SK-N-SH treated with all-trans-retinoic acid at 6 μM for 48 hours (cell line): ENCODE measurements around the gene SIRPA.

ENCODE experiments used
- ATAC-seq: fragments of 200-7000 bp; cut with Tn5 transposase; 3 replicates; pipeline ENCODE4 v1.9.1; 2020; ENCODE audit warnings: mild to moderate bottlenecking, moderate library complexity
- CREB5 ChIP-seq: fragments of 250-450 bp; sonication (Bioruptor Pico); IDR thresholded peaks from 2 replicates; pipeline ENCODE4 v1.5.1; 2020; ENCODE audit warnings: low read depth, mild to moderate bottlenecking, moderate library complexity
- CSDC2 ChIP-seq: fragments of 250-450 bp; sonication (Bioruptor Pico); IDR thresholded peaks from 2 replicates; pipeline ENCODE4 v1.5.0; 2020; ENCODE audit warnings: mild to moderate bottlenecking, moderate library complexity
- ESRRG ChIP-seq: fragments of 250-450 bp; sonication (Bioruptor Pico); IDR thresholded peaks from 2 replicates; pipeline ENCODE4 v1.6.1; 2021; ENCODE audit warnings: mild to moderate bottlenecking
- GLIS3 ChIP-seq: fragments of 250-450 bp; sonication (Bioruptor Pico); IDR thresholded peaks from 2 replicates; pipeline ENCODE4 v1.5.0; 2020; ENCODE audit warnings: mild to moderate bottlenecking, moderate library complexity
- ISL1 ChIP-seq: fragments of 250-450 bp; sonication (Bioruptor Pico); IDR thresholded peaks from 2 replicates; pipeline ENCODE4 v2.1.2; 2022; ENCODE audit warnings: mild to moderate bottlenecking, moderate library complexity
- OSR1 ChIP-seq: fragments of 250-450 bp; sonication (Bioruptor Pico); IDR thresholded peaks from 2 replicates; pipeline ENCODE4 v1.8.0; 2022; ENCODE audit warnings: moderate library complexity, mild to moderate bottlenecking, inconsistent platforms
- PATZ1 ChIP-seq: fragments of 250-450 bp; sonication (Bioruptor Pico); IDR thresholded peaks from 2 replicates; pipeline ENCODE4 v1.8.0; 2020; ENCODE audit warnings: mild to moderate bottlenecking, moderate library complexity, borderline replicate concordance
- POU6F1 ChIP-seq: fragments of 250-450 bp; sonication (Bioruptor Pico); IDR thresholded peaks from 2 replicates; pipeline ENCODE4 v1.8.0; 2021; ENCODE audit warnings: low read depth, mild to moderate bottlenecking, moderate library complexity, borderline replicate concordance
- PPARA ChIP-seq: fragments of 250-450 bp; sonication (Bioruptor Pico); IDR thresholded peaks from 2 replicates; pipeline ENCODE4 v1.5.0; 2020; ENCODE audit warnings: mild to moderate bottlenecking, borderline replicate concordance
- RARB ChIP-seq: fragments of 250-450 bp; sonication (Bioruptor Pico); IDR thresholded peaks from 2 replicates; pipeline ENCODE4 v1.8.0; 2021; ENCODE audit warnings: mild to moderate bottlenecking, moderate library complexity
- SNAI2 ChIP-seq: fragments of 250-450 bp; sonication (Bioruptor Pico); IDR thresholded peaks from 2 replicates; pipeline ENCODE4 v1.5.0; 2020; ENCODE audit warnings: mild to moderate bottlenecking, moderate library complexity
- TCF4 ChIP-seq: fragments of 250-450 bp; sonication (Bioruptor Pico); IDR thresholded peaks from 2 replicates; pipeline ENCODE4 v1.8.0; 2021; ENCODE audit warnings: mild to moderate bottlenecking, moderate library complexity, borderline replicate concordance
- TOX ChIP-seq: fragments of 250-450 bp; sonication (Bioruptor Pico); IDR thresholded peaks from 2 replicates; pipeline ENCODE4 v1.8.0; 2021; ENCODE audit warnings: mild to moderate bottlenecking, moderate library complexity, borderline replicate concordance
- TSHZ2 ChIP-seq: fragments of 250-450 bp; sonication (Bioruptor Pico); IDR thresholded peaks from 2 replicates; pipeline ENCODE4 v1.5.0; 2020; ENCODE audit warnings: mild to moderate bottlenecking, moderate library complexity
- ZC3H10 ChIP-seq: fragments of 250-450 bp; sonication (Bioruptor Pico); IDR thresholded peaks from 2 replicates; pipeline ENCODE4 v1.5.1; 2021; ENCODE audit warnings: mild to moderate bottlenecking, moderate library complexity
- ZFP3 ChIP-seq: fragments of 250-450 bp; sonication (Bioruptor Pico); IDR thresholded peaks from 2 replicates; pipeline ENCODE4 v1.5.0; 2020; ENCODE audit warnings: mild to moderate bottlenecking, moderate library complexity
- ZFP30 ChIP-seq: fragments of 450-650 bp; formaldehyde crosslinking; IDR thresholded peaks from 2 replicates; pipeline ENCODE4 v1.5.0; 2022; ENCODE audit warnings: mild to moderate bottlenecking, moderate library complexity
- ZNF70 ChIP-seq: fragments of 450-650 bp; formaldehyde crosslinking; IDR thresholded peaks from 2 replicates; pipeline ENCODE4 v1.5.0; 2020; ENCODE audit warnings: mild to moderate bottlenecking, moderate library complexity

Gene SIRPA

GRCh38 chr20:1887756-1888155 is 7.5 kb upstream of the SIRPA start:
- no peak for ATAC-seq
- TF ChIP-seq PATZ1 (CRISPR knock-in tag), result no peak
- no peak for TF ChIP-seq TCF4
- no peak for TF ChIP-seq OSR1 (CRISPR knock-in tag)
- TF ChIP-seq PPARA (CRISPR knock-in tag), result no peak
- TF ChIP-seq ZFP30 (CRISPR knock-in tag), result no peak
- TF ChIP-seq ISL1 (CRISPR knock-in tag), result no peak
- no peak for TF ChIP-seq CREB5 (CRISPR knock-in tag)
- no peak for TF ChIP-seq CSDC2 (CRISPR knock-in tag)
- TF ChIP-seq ZC3H10 (CRISPR knock-in tag), result no peak

GRCh38 chr20:1888796-1889463 is 6.3 kb upstream of the SIRPA start:
- no peak for ATAC-seq
- TF ChIP-seq POU6F1 (CRISPR knock-in tag), result no peak
- TF ChIP-seq ESRRG (CRISPR knock-in tag), result no peak
- no peak for TF ChIP-seq TCF4
- TF ChIP-seq SNAI2 (CRISPR knock-in tag), result no peak
- no peak for TF ChIP-seq ZFP3 (CRISPR knock-in tag)
- TF ChIP-seq, all 23 proteins: peak for 0

GRCh38 chr20:1890469-1891262 is 4.5 kb upstream of the SIRPA start:
- no peak for ATAC-seq
- TF ChIP-seq ESRRG (CRISPR knock-in tag), result no peak
- TF ChIP-seq PATZ1 (CRISPR knock-in tag), result no peak
- TF ChIP-seq ZFP30 (CRISPR knock-in tag), result no peak
- TF ChIP-seq GLIS3 (CRISPR knock-in tag), result no peak
- TF ChIP-seq CREB5 (CRISPR knock-in tag), result no peak
- no peak for TF ChIP-seq OSR1 (CRISPR knock-in tag)
- TF ChIP-seq, all 23 proteins: peak for 0

- TF ChIP-seq ZNF70 (peak; percentile 59; the same call in 1 of the 2 replicates), ISL1 (CRISPR knock-in tag) (no peak)
- no peak for ATAC-seq
Measured at GRCh38 chr20:1891263-1892118, 3.7 kb upstream of the SIRPA start.

GRCh38 chr20:1892119-1892385 is 3.2 kb upstream of the SIRPA start:
- no peak for ATAC-seq
- TF ChIP-seq TCF4, result no peak
- no peak for TF ChIP-seq TOX (CRISPR knock-in tag)
- no peak for TF ChIP-seq ESRRG (CRISPR knock-in tag)
- TF ChIP-seq TSHZ2 (CRISPR knock-in tag), result no peak
- no peak for TF ChIP-seq OSR1 (CRISPR knock-in tag)
- no peak for TF ChIP-seq CREB5 (CRISPR knock-in tag)
- TF ChIP-seq ZNF70, result no peak
- no peak for TF ChIP-seq PPARA (CRISPR knock-in tag)
- no peak for TF ChIP-seq ZFP30 (CRISPR knock-in tag)
- TF ChIP-seq GLIS3 (CRISPR knock-in tag), result no peak
- TF ChIP-seq RARB (CRISPR knock-in tag), result no peak
- no peak for TF ChIP-seq ZFP3 (CRISPR knock-in tag)
- no peak for TF ChIP-seq ISL1 (CRISPR knock-in tag)
